Loucy (cell line): ENCODE data around the gene MYO1F.

Experiments
- CTCF ChIP-seq: fragments of 200-600 bp; sonication (generic); conservative IDR thresholded peaks from 2 replicates; pipeline ENCODE4 v1.5.1; 2014; ENCODE audit warnings: mild to moderate bottlenecking, antibody characterized with exemption, low read length
- EZH2phosphoT487 ChIP-seq: fragments of 200-600 bp; IDR thresholded peaks from 2 replicates; pipeline ENCODE4 v1.6.1; 2018; ENCODE audit warnings: antibody characterized with exemption, mild to moderate bottlenecking, moderate library complexity, borderline replicate concordance

- no peak for TF ChIP-seq CTCF
- no peak for TF ChIP-seq EZH2phosphoT487
Observed at GRCh38 chr19:8513687-8514504, 63.3 kb downstream of the MYO1F start, which contains the start of gene ZNF414.
